K562 (cell line): ENCODE data around the gene DNPEP. TPM values are rescaled to one million over a fixed set of nuclear protein-coding genes. Genes with fewer than 3 reads are reported as not detected.

Experiments
- ATAC-seq: fragments of 200-7000 bp; cut with Tn5 transposase; 3 replicates; pipeline ENCODE4 v1.9.1; 2020; ENCODE audit warnings: moderate library complexity
- BruUV-seq: library from RNA; stranded (reverse); fragments of 400-500 nt; replicated peaks from 2 replicates; lab custom pipeline; 2021; lab: Mats Ljungman, UMichigan
- CTCF ChIA-PET: fragments of 300-600 bp; formaldehyde crosslinking; extraction: SDS; loops from one replicate; lab custom pipeline; 2021; ENCODE audit warnings: low intra/inter-chr PET ratio; lab: Yijun Ruan, JAX
- POLR2A ChIA-PET: fragments of 300-600, 350-650 bp; sonication (Branson Sonifier 250); formaldehyde crosslinking; extraction: SDS; loops from one replicate; lab custom pipeline; 2021; ENCODE audit warnings: antibody characterized with exemption, inconsistent platforms; lab: Yijun Ruan, JAX
- DNase-seq, 4 experiments: peaks; one replicate each; pipeline versions ENCODE4 v3.0.0 to v3.0.0-alpha.2; 2011 to 2018; ENCODE audit warnings: low spot score in 3 of 4, mixed read lengths in 3 of 4; ENCODE audit errors: extremely low read depth in 1 of 4
- FAIRE-seq: peaks from 2 replicates; lab custom pipeline; 2011; peaks lifted over from hg19 to GRCh38; lab: Jason Lieb, UNC
- H2AFZ ChIP-seq: 2 replicates; pipeline ENCODE4 v1.6.0; 2011; ENCODE audit warnings: low read depth, low read length, control low read depth, inconsistent platforms
- H3K27ac ChIP-seq: fragments of 200-600 bp; 3 replicates; pipeline ENCODE4 v1.8.0; 2011; ENCODE audit warnings: low read depth, mild to moderate bottlenecking, control low read depth, inconsistent platforms, low read length, moderate library complexity, mixed read lengths; ENCODE audit errors: extremely low read depth
- H3K27me3 ChIP-seq, 2 experiments: fragments of 300-600 bp in 1 of 2; 2 replicates in 1 of 2; 3 replicates in 1 of 2; pipeline versions ENCODE4 v1.6.0 to v1.8.0; 2011; ENCODE audit warnings: inconsistent platforms in 2 of 2, low read length in 2 of 2, mild to moderate bottlenecking in 1 of 2, mixed read lengths in 1 of 2, moderate library complexity in 1 of 2; ENCODE audit not compliant: control insufficient read depth in 2 of 2, insufficient read depth in 2 of 2
- H3K36me3 ChIP-seq: fragments of 300-600 bp; 3 replicates; pipeline ENCODE4 v1.8.0; 2011; ENCODE audit warnings: mild to moderate bottlenecking, low read length, inconsistent platforms; ENCODE audit not compliant: control insufficient read depth, insufficient read depth
- H3K4me1 ChIP-seq, 2 experiments: fragments of 200-600 bp in 1 of 2; replicated peaks in 1 of 2; 2 replicates in 1 of 2; 3 replicates in 1 of 2; pipeline versions ENCODE4 v1.5.1 to v1.8.0; 2011; ENCODE audit warnings: inconsistent platforms in 2 of 2, low read length in 2 of 2, mild to moderate bottlenecking in 1 of 2, mixed read lengths in 1 of 2, moderate library complexity in 1 of 2; ENCODE audit not compliant: control insufficient read depth in 2 of 2, insufficient read depth in 2 of 2
- H3K4me2 ChIP-seq: 2 replicates; pipeline ENCODE4 v1.6.1; 2011; ENCODE audit warnings: low read length, control low read depth, inconsistent platforms, mixed read lengths; ENCODE audit not compliant: insufficient read depth
- H3K4me3 ChIP-seq: fragments of 200-600 bp; sonication (generic), shearing (Covaris generic); 2 replicates; pipeline ENCODE4 v1.5.1; 2016; ENCODE audit warnings: control low read depth, inconsistent platforms
- H3K79me2 ChIP-seq: fragments of 200-600 bp; 3 replicates; pipeline ENCODE4 v1.8.0; 2011; ENCODE audit warnings: low read length, inconsistent platforms; ENCODE audit not compliant: control insufficient read depth, insufficient read depth
- H3K9ac ChIP-seq, 2 experiments: 2 replicates each; pipeline versions ENCODE4 v1.6.0 to v1.6.1; 2011; ENCODE audit warnings: low read depth in 2 of 2, low read length in 2 of 2, control low read depth in 1 of 2, inconsistent platforms in 1 of 2, mild to moderate bottlenecking in 1 of 2, mixed read lengths in 1 of 2; ENCODE audit not compliant: insufficient read depth in 1 of 2
- H3K9me1 ChIP-seq: one replicate; pipeline ENCODE4 v1.6.0; 2011; ENCODE audit warnings: inconsistent platforms, mild to moderate bottlenecking, low read length, moderate library complexity; ENCODE audit not compliant: control insufficient read depth, insufficient read depth
- H3K9me3 ChIP-seq: replicated peaks from 2 replicates; pipeline ENCODE4 v1.5.1; 2011; ENCODE audit warnings: low read depth, low read length, inconsistent platforms; ENCODE audit not compliant: control insufficient read depth, insufficient read depth
- H4K20me1 ChIP-seq: replicated peaks from 2 replicates; pipeline ENCODE4 v1.6.1; 2011; ENCODE audit warnings: low read length, inconsistent platforms, mixed read lengths; ENCODE audit not compliant: control insufficient read depth, insufficient read depth
- BCL6 ChIP-seq: fragments of 250-450 bp; sonication (Bioruptor Pico); IDR thresholded peaks from 2 replicates; pipeline ENCODE4 v1.4.0; 2020
- FOXK2 ChIP-seq, 2 experiments: fragments of 450-650 bp; IDR thresholded peaks in 1 of 2; conservative IDR thresholded peaks in 1 of 2; 2 replicates each; pipeline ENCODE4 v1.6.1; 2016; ENCODE audit warnings: low read depth in 2 of 2, mild to moderate bottlenecking in 1 of 2
- HDGF ChIP-seq: fragments of 450-650 bp; IDR thresholded peaks from 2 replicates; pipeline ENCODE4 v1.6.1; 2016
- HOXB6 ChIP-seq: fragments of 250-450 bp; sonication (Bioruptor Pico); IDR thresholded peaks from 2 replicates; pipeline ENCODE4 v1.5.1; 2022; ENCODE audit warnings: mild to moderate bottlenecking, borderline replicate concordance
- ILF3 ChIP-seq: fragments of 450-650 bp; IDR thresholded peaks from 2 replicates; pipeline ENCODE4 v1.6.1; 2018; ENCODE audit warnings: antibody characterized with exemption, mild to moderate bottlenecking, moderate library complexity, borderline replicate concordance
- RBFOX2 ChIP-seq: fragments of 200-400 bp; formaldehyde crosslinking; IDR thresholded peaks from 2 replicates; pipeline ENCODE4 v1.6.1; 2017; ENCODE audit warnings: low read depth, mild to moderate bottlenecking, low read length, moderate library complexity
- SMAD1 ChIP-seq: fragments of 150-350 bp; IDR thresholded peaks from 2 replicates; pipeline ENCODE4 v1.6.1; 2014; ENCODE audit warnings: low read length, low read depth; ENCODE audit not compliant: partially characterized antibody
- WGBS: fragments of 100-300 bp; shearing (Covaris generic); methylation state at CpG from one replicate; pipeline ENCODE4 v1.1.6; 2016; ENCODE audit warnings: low coverage, mixed read lengths; ENCODE audit not compliant: insufficient coverage; ENCODE audit errors: missing lambda C conversion rate; 5-methylcytosine and 5-hydroxymethylcytosine counted together
- in situ Hi-C: fragments of 300-500 bp; cut with MboI; formaldehyde crosslinking; loops from 4 replicates; pipeline ENCODE4 v1.15.0; 2018; ENCODE audit warnings: inconsistent platforms, mixed read lengths
- intact Hi-C: fragments of 100-400 bp; cut with micrococcal nuclease; formaldehyde crosslinking; loops from 2 replicates; pipeline ENCODE4 v1.14.2; 2022
- polyA plus RNA-seq, 8 experiments: library from polyadenylated mRNA; depleted of rRNA in 4 of 8; stranded (reverse) in 5 of 8; unstranded in 3 of 8; fragments of >200 nt; fragmentation: Nextera tagmentation in 2 of 8; fragmentation: Illumina TruSeq in 1 of 8; extraction: Ambion mirVana in 2 of 8; extraction: Trizol in 1 of 8; gene quantifications; 2 replicates each; pipeline versions ENCODE4 v1.2.1 to v1.2.3, GENCODE V29; 2011 to 2014; ENCODE audit warnings: inconsistent platforms in 1 of 8, missing spikeins in 1 of 8
- total RNA-seq, 7 experiments: library from RNA; depleted of rRNA in 6 of 7; stranded (reverse); fragments of >200 nt in 6 of 7; fragmentation: Illumina TruSeq in 2 of 7; extraction: Trizol in 2 of 7; gene quantifications; 2 replicates each; pipeline versions ENCODE4 v1.2.1 to v1.2.3, GENCODE V29; 2011 to 2021; ENCODE audit warnings: low replicate concordance in 1 of 7
- TF ChIP-seq, protein P1 (sequence below), 2 experiments: fragments of 250-450 bp in 1 of 2; fragments of 450-650 bp in 1 of 2; sonication (Bioruptor Pico) in 1 of 2; IDR thresholded peaks; 2 replicates each; pipeline versions ENCODE4 v1.6.1 to v1.8.0; 2016 to 2021; ENCODE audit warnings: mild to moderate bottlenecking in 2 of 2, moderate library complexity in 2 of 2, missing compliant biosample characterization in 1 of 2, missing genetic modification characterization in 1 of 2
- TF ChIP-seq, protein P2 (sequence below): fragments of 250-450 bp; sonication (Bioruptor Pico); IDR thresholded peaks from 2 replicates; pipeline ENCODE4 v1.9.0; 2021; ENCODE audit warnings: mild to moderate bottlenecking
- TF ChIP-seq, protein P3 (sequence below): IDR thresholded peaks from 2 replicates; pipeline ENCODE4 v1.6.1; 2016; ENCODE audit warnings: missing genetic modification characterization, missing compliant biosample characterization

The DNPEP gene
- total and polyA plus RNA-seq, 9 of the 15 experiments (the other 6 are each of a cell fraction or from before 2014, with no cell fraction given): 34.6 to 71.4 (median 45.5) TPM

DNA sequence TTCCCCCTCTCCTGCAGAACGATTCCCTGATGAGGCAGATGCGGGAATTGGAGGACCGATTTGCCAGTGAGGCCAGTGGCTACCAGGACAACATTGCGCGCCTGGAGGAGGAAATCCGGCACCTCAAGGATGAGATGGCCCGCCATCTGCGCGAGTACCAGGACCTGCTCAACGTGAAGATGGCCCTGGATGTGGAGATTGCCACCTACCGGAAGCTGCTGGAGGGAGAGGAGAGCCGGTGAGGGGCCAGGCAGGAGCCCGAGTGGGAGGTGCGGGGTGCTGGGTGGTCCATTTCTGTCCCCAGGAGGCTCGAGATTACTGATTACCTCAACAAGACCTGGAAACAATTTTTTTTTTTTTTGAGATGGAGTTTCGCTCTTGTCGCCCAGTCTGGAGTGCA, 33.6 kb upstream of the DNPEP start:
- ATAC-seq: no peak
- no peak overlapping the region for H3K9ac ChIP-seq
- no peak for DNase-seq
- H3K36me3 ChIP-seq: no peaks in the 10 kb centered on the region
- in situ Hi-C loops (no loop called here), intact Hi-C loops (no loop called here)
- no peaks in the 10 kb centered on the region for H3K79me2 ChIP-seq
- FAIRE-seq: no peak
- ChIA-PET POLR2A (interaction anchor here (0.9 kb wide), 1 partner anchor 10 kb away, joined by 3 read pairs; no protein-coding TSS in a partner anchor), CTCF (no interaction called here)
- H3K4me3 ChIP-seq: no peak overlapping the region
- peaks cover 16 to 47% of the 10 kb centered on the region in 2 experiments for H3K4me1 ChIP-seq
- no peak overlapping the region for H3K27ac ChIP-seq
- no peaks in the 10 kb centered on the region for H3K9me3 ChIP-seq
- no peaks in the 10 kb centered on the region for H3K9me1 ChIP-seq
- H3K4me2 ChIP-seq: no peak overlapping the region
- no TSS peak for BruUV-seq
- H4K20me1 ChIP-seq: no peaks in the 10 kb centered on the region
- no peak overlapping the region for H2AFZ ChIP-seq
- H3K27me3 ChIP-seq: no peaks in the 10 kb centered on the region
- WGBS: 73% methylated on average over 15 of the region's 17 CpGs
- TF ChIP-seq HOXB6 (CRISPR knock-in tag) (no peak), BCL6 (CRISPR knock-in tag) (no peak), FOXK2 (conservative IDR thresholded peaks at IDR 0.05 in 1 of 2, IDR thresholded peaks at IDR 0.05 in 1 of 2; ENCODE audit: low read depth in 2 of 2) (no peak), ILF3 (no peak), HDGF (no peak), RBFOX2 (no peak), SMAD1 (no peak)
- TF ChIP-seq, protein P1, sequence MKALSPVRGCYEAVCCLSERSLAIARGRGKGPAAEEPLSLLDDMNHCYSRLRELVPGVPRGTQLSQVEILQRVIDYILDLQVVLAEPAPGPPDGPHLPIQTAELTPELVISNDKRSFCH (CRISPR knock-in tag; IDR thresholded peaks at IDR 0.05): no peak
- TF ChIP-seq, protein P1 (tag; IDR thresholded peaks at IDR 0.05): no peak
- TF ChIP-seq, protein P2, sequence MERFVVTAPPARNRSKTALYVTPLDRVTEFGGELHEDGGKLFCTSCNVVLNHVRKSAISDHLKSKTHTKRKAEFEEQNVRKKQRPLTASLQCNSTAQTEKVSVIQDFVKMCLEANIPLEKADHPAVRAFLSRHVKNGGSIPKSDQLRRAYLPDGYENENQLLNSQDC (CRISPR knock-in tag): no peak
- TF ChIP-seq, protein P3, sequence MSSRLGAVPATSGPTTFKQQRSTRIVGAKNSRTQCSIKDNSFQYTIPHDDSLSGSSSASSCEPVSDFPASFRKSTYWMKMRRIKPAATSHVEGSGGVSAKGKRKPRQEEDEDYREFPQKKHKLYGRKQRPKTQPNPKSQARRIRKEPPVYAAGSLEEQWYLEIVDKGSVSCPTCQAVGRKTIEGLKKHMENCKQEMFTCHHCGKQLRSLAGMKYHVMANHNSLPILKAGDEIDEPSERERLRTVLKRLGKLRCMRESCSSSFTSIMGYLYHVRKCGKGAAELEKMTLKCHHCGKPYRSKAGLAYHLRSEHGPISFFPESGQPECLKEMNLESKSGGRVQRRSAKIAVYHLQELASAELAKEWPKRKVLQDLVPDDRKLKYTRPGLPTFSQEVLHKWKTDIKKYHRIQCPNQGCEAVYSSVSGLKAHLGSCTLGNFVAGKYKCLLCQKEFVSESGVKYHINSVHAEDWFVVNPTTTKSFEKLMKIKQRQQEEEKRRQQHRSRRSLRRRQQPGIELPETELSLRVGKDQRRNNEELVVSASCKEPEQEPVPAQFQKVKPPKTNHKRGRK (tag): no peak
